Effector memory CD4-positive, alpha-beta T cell (primary cell): ENCODE results near the gene BTBD1.
"Not testable (repeated sequence)": the region's sequence is repeated elsewhere in the genome, so short reads cannot be mapped to it uniquely, and the experiment has no call there.

ENCODE experiments used
- DNase-seq, 3 donors: peaks; one replicate each; pipeline ENCODE4 v3.0.0-alpha.2; 2020
- H3K27ac ChIP-seq: 2 replicates; pipeline ENCODE4 v1.7.0; 2013; ENCODE audit warnings: mild to moderate bottlenecking, low read length, moderate library complexity; ENCODE audit not compliant: insufficient read depth, poor library complexity, severe bottlenecking
- H3K27me3 ChIP-seq: replicated peaks from 2 replicates; pipeline ENCODE4 v1.7.0; 2013; ENCODE audit warnings: mild to moderate bottlenecking, low read length; ENCODE audit not compliant: insufficient read depth, control insufficient read depth, poor library complexity, severe bottlenecking
- H3K36me3 ChIP-seq: 2 replicates; pipeline ENCODE4 v1.7.0; 2013; ENCODE audit warnings: mild to moderate bottlenecking, low read length, moderate library complexity; ENCODE audit not compliant: control insufficient read depth, insufficient read depth
- H3K4me1 ChIP-seq: 2 replicates; pipeline ENCODE4 v1.7.0; 2013; ENCODE audit warnings: low read length, mild to moderate bottlenecking; ENCODE audit not compliant: control insufficient read depth, insufficient read depth, poor library complexity, severe bottlenecking
- H3K4me3 ChIP-seq: 2 replicates; pipeline ENCODE4 v1.7.0; 2013; ENCODE audit warnings: low read length, low read depth, mild to moderate bottlenecking; ENCODE audit not compliant: insufficient read depth, poor library complexity, severe bottlenecking
- H3K9me3 ChIP-seq: 2 replicates; pipeline ENCODE4 v1.7.0; 2013; ENCODE audit warnings: mild to moderate bottlenecking, low read length, moderate library complexity; ENCODE audit not compliant: control insufficient read depth

BTBD1 gene

GRCh38 chr15:83081256-83082014, 14.4 kb upstream of the BTBD1 start:
- H3K4me3 ChIP-seq = no peak overlapping the region
- no peak overlapping the region for H3K27ac ChIP-seq
- no peaks in the 10 kb centered on the region for H3K4me1 ChIP-seq
- H3K36me3 ChIP-seq = no peaks in the 10 kb centered on the region
- H3K27me3 ChIP-seq = no peaks in the 10 kb centered on the region
- DNase-seq = no peak
- no peaks in the 10 kb centered on the region for H3K9me3 ChIP-seq

- H3K4me3 ChIP-seq = no peak overlapping the region
- H3K4me1 ChIP-seq = no peaks in the 10 kb centered on the region
- H3K27me3 ChIP-seq = no peaks in the 10 kb centered on the region
- H3K27ac ChIP-seq = no peak overlapping the region
- no peaks in the 10 kb centered on the region for H3K36me3 ChIP-seq
- no peak for DNase-seq
- H3K9me3 ChIP-seq = no peaks in the 10 kb centered on the region
These were observed 11.7 kb upstream of the BTBD1 start for GRCh38 chr15:83078712-83079111.

GRCh38 chr15:83077491-83078230, 10.6 kb upstream of the BTBD1 start:
- Histone ChIP-seq H3K27ac (no peak overlapping the region), H3K9me3 (no peaks in the 10 kb centered on the region), H3K4me3 (no peak overlapping the region), H3K36me3 (no peaks in the 10 kb centered on the region), H3K4me1 (no peaks in the 10 kb centered on the region), H3K27me3 (no peaks in the 10 kb centered on the region)
- no peak for DNase-seq

GRCh38 chr15:83069211-83069642, 2.2 kb upstream of the BTBD1 start:
- H3K4me1 ChIP-seq, H3K4me3 ChIP-seq, H3K27ac ChIP-seq, H3K9me3 ChIP-seq, H3K36me3 ChIP-seq, H3K27me3 ChIP-seq: not testable (repeated sequence)
- peak; percentile 11 to 39 (median 32) for DNase-seq

GRCh38 chr15:83068054-83068453, 1.0 kb upstream of the BTBD1 start:
- H3K27me3 ChIP-seq = no peaks in the 10 kb centered on the region
- H3K9me3 ChIP-seq = no peaks in the 10 kb centered on the region
- peak overlapping the region; percentile 92 for H3K4me3 ChIP-seq
- no peak for DNase-seq
- H3K4me1 ChIP-seq = peaks cover 6% of the 10 kb centered on the region
- no peaks in the 10 kb centered on the region for H3K36me3 ChIP-seq
- H3K27ac ChIP-seq = no peak overlapping the region

GRCh38 chr15:83067638-83067962, 548 bp upstream of the BTBD1 start:
- H3K27ac ChIP-seq = peak overlapping the region; percentile 72
- peaks cover 6% of the 10 kb centered on the region for H3K4me1 ChIP-seq
- H3K36me3 ChIP-seq = no peaks in the 10 kb centered on the region
- no peaks in the 10 kb centered on the region for H3K9me3 ChIP-seq
- DNase-seq = no peak
- peak overlapping the region; percentile 92 for H3K4me3 ChIP-seq
- no peaks in the 10 kb centered on the region for H3K27me3 ChIP-seq

GRCh38 chr15:83066034-83066733, 868 bp downstream of the BTBD1 start:
- no peak for DNase-seq
- peaks cover 10% of the 10 kb centered on the region for H3K4me1 ChIP-seq

GRCh38 chr15:83065431-83065830, 1.6 kb downstream of the BTBD1 start:
- peak overlapping the region; percentile 15 for H3K27ac ChIP-seq
- peak overlapping the region; percentile 92 for H3K4me3 ChIP-seq
- H3K9me3 ChIP-seq = no peaks in the 10 kb centered on the region
- peaks cover 2% of the 10 kb centered on the region for H3K36me3 ChIP-seq
- DNase-seq = no peak
- no peaks in the 10 kb centered on the region for H3K27me3 ChIP-seq
- H3K4me1 ChIP-seq = peaks cover 10% of the 10 kb centered on the region

More at GRCh38 chr15:83066034-83066733, 868 bp downstream of the BTBD1 start:
- Histone ChIP-seq H3K9me3 (no peaks in the 10 kb centered on the region), H3K27me3 (no peaks in the 10 kb centered on the region), H3K4me3 (peak overlapping the region; percentile 92), H3K27ac (peak overlapping the region; percentile 72), H3K36me3 (peaks cover 2% of the 10 kb centered on the region)

- H3K27me3 ChIP-seq = no peaks in the 10 kb centered on the region
- H3K36me3 ChIP-seq = peaks cover 2% of the 10 kb centered on the region
- peaks cover 10% of the 10 kb centered on the region for H3K4me1 ChIP-seq
- no peak overlapping the region for H3K27ac ChIP-seq
- H3K9me3 ChIP-seq = no peaks in the 10 kb centered on the region
- peak overlapping the region; percentile 92 for H3K4me3 ChIP-seq
- no peak for DNase-seq
These were observed 2.2 kb downstream of the BTBD1 start for GRCh38 chr15:83064859-83065258.

GRCh38 chr15:83063551-83063950, 3.5 kb downstream of the BTBD1 start:
- H3K36me3 ChIP-seq = peaks cover 2% of the 10 kb centered on the region
- H3K9me3 ChIP-seq = no peaks in the 10 kb centered on the region
- no peaks in the 10 kb centered on the region for H3K27me3 ChIP-seq
- no peak overlapping the region for H3K27ac ChIP-seq
- H3K4me3 ChIP-seq = peak overlapping the region; percentile 5
- no peak for DNase-seq
- H3K4me1 ChIP-seq = peaks cover 10% of the 10 kb centered on the region
